Stimulated activated memory B cell treated with anti-CD40 and anti-IgM and Interleukin-4, amounts not matched to agents 10 μg/mL and 1 μg/mL and 100 μg/mL, for 72 hours (primary cell): ENCODE results near the gene EPHB3.

Experiments
- ATAC-seq: fragments of 150-1000 bp; cut with Tn5 transposase; 2 replicates; pipeline ENCODE4 v1.10.0; 2021
- H3K27ac Mint-ChIP-seq: one replicate; pipeline ENCODE4 v1.8.0; 2022; ENCODE audit warnings: mild to moderate bottlenecking, mixed read lengths
- H3K27me3 Mint-ChIP-seq: one replicate; pipeline ENCODE4 v1.8.0; 2022; ENCODE audit warnings: mixed read lengths
- H3K36me3 Mint-ChIP-seq: one replicate; pipeline ENCODE4 v1.8.0; 2022; ENCODE audit warnings: mixed read lengths
- H3K4me1 Mint-ChIP-seq: one replicate; pipeline ENCODE4 v1.8.0; 2022; ENCODE audit warnings: mixed read lengths
- H3K4me3 Mint-ChIP-seq: one replicate; pipeline ENCODE4 v1.8.0; 2022; ENCODE audit warnings: mild to moderate bottlenecking, moderate library complexity, mixed read lengths
- H3K9me3 Mint-ChIP-seq: one replicate; pipeline ENCODE4 v1.8.0; 2022; ENCODE audit warnings: mixed read lengths

EPHB3 gene

GRCh38 chr3:184539801-184540435 lies 21.7 kb upstream of the EPHB3 start:
- H3K4me3 Mint-ChIP-seq = no peak overlapping the region
- ATAC-seq = no peak
- H3K36me3 Mint-ChIP-seq = no peaks in the 10 kb centered on the region
- peaks cover 10% of the 10 kb centered on the region for H3K4me1 Mint-ChIP-seq
- no peaks in the 10 kb centered on the region for H3K9me3 Mint-ChIP-seq
- no peak overlapping the region for H3K27ac Mint-ChIP-seq
- H3K27me3 Mint-ChIP-seq = peaks cover 67% of the 10 kb centered on the region

DNA sequence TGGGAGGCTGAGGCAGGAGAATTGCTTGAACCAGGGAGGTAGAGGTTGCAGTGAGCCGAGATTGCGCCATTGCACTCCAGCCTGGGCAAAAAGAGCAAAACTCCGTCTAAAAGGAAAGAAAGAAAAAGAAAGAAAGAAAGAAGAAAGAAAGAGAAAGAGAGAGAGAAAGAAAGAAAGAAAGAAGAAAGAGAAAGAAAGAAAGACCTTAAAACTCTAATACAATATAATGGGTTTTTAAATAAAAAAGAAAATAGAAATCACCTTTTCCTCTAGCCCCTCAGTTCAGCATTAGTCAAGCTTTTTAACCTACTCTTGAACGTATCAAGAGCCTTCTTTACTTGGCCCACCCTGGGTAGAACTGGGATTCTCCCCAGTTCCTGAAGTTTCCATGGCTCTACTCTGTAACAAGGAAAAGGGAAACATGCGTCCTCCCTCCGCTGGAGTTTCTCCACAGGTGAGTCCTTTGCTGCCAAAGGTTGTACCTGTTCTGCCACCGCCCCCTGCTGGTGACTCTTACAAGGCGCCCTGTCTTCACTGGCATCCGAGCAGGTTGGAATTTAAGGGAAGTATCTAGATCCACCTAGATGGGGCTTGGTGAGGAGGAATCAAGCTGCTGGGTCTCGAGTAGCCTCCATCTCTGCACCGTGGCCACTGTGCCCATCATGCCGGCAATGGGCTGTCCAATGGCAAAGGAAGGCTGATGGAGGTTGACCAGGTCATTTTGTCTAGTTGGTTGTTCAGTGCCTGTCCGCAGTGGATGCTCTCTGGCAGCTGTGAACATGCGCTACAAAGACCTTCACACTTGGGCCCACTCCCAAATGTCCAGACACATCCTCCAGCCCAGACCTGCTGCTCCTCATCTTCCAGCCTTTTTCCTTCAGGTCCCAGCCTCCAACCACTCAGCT lies 20.6 kb upstream of the EPHB3 start:
- peaks cover 13% of the 10 kb centered on the region for H3K4me1 Mint-ChIP-seq
- no peaks in the 10 kb centered on the region for H3K36me3 Mint-ChIP-seq
- no peak overlapping the region for H3K27ac Mint-ChIP-seq
- H3K4me3 Mint-ChIP-seq = no peak overlapping the region
- peaks cover 67% of the 10 kb centered on the region for H3K27me3 Mint-ChIP-seq
- no peaks in the 10 kb centered on the region for H3K9me3 Mint-ChIP-seq
- ATAC-seq = peak; percentile 58

DNA sequence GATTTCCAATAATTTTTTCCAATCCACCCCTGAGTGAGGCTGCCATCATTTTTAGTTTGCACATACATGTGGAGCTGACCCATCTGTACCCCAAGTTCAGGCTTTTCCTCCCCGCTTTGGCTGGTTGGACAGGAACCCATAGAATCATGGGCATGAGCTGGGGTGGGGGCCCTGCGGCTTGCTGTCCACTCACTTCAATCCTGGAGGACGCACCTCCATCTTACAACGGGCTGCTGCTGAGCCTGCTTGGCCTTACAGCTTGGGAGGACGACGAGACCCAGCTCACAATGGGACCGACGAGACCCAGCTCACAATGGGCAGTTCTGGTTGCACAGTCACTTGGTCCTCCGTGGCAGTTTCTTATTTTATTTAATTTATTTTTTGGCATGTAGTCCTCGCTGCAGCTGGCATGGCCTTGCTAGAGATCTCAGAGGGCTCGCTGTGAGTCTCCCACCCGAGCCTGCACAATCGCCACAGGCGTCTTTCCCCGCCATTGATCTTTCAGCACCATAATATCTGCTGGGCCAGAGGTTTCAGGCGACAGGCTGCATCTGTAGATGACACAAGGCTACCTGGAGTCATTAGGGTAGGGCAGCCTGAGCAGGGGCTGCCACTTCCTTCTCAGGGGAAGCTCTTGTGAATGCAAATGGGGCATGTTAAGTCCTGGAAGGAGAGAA lies 19.6 kb upstream of the EPHB3 start:
- no peak for ATAC-seq
- Mint-ChIP-seq H3K4me3 (no peak overlapping the region), H3K27ac (no peak overlapping the region), H3K27me3 (peaks cover 67% of the 10 kb centered on the region), H3K4me1 (peaks cover 19% of the 10 kb centered on the region), H3K36me3 (no peaks in the 10 kb centered on the region), H3K9me3 (no peaks in the 10 kb centered on the region)

DNA sequence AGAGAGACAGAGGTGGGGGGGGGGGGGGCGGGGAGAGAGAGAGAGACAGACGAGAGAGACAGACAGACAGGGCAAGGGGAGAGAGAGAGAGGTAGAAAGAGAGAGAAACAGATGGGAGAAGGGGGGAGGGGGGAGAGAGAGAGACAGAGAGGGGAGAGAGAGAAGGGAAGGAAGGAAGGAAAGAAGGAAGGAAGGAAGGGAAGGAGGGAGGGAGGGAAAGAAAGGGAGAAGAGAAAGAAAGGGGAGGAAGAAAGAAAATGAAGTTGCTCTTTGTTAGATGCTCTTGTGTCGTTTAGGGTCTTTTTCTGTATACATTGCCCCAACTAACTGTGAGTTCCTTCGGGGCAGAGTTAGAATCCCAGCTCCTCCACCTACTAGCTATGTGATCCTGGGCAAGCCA lies 19.0 kb upstream of the EPHB3 start:
- H3K27ac Mint-ChIP-seq = no peak overlapping the region
- no peaks in the 10 kb centered on the region for H3K9me3 Mint-ChIP-seq
- H3K4me3 Mint-ChIP-seq = no peak overlapping the region
- peaks cover 19% of the 10 kb centered on the region for H3K4me1 Mint-ChIP-seq
- ATAC-seq = no peak
- H3K36me3 Mint-ChIP-seq = no peaks in the 10 kb centered on the region
- peaks cover 67% of the 10 kb centered on the region for H3K27me3 Mint-ChIP-seq

- Mint-ChIP-seq H3K4me3 (no peak overlapping the region), H3K27ac (no peak overlapping the region), H3K9me3 (no peaks in the 10 kb centered on the region), H3K27me3 (peaks cover 62% of the 10 kb centered on the region), H3K36me3 (no peaks in the 10 kb centered on the region), H3K4me1 (peaks cover 19% of the 10 kb centered on the region)
- ATAC-seq = no peak
Observed at GRCh38 chr3:184543256-184543655, 18.3 kb upstream of the EPHB3 start.

DNA sequence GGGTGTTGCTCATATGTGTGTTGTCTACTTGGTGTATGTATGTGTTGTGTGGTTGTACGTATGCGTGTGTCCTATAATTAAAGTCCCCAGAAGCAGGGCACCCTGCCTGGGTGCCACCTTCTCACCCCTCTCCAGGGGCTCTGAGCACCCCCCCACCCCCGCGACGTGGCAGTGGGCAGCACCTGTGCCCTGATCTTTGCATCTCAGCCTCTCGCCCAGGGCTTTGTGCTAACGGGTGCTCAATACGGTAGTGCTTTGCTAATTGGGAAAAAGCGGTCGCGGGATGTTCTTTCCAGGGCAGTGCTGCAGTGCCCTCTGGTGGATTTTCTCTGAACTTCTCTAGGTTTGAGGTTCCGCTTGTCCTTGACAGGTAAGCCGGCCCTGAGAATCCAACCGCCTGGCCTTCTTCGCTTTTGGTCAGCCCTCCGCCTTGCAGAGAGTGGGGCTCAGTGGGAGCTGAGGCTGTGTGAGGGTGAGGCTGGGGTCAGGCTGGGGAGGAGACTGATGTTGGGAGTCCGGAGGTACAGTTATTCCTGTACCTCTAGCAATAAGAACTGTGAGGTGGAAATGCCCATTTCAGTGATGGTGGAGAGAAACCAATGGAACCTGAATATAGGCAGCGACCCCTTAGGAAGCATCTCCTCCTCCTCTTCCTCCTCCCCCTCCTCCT lies 17.6 kb upstream of the EPHB3 start:
- ATAC-seq = peak; percentile 69
- H3K27ac Mint-ChIP-seq = no peak overlapping the region
- peaks cover 19% of the 10 kb centered on the region for H3K4me1 Mint-ChIP-seq
- H3K36me3 Mint-ChIP-seq = no peaks in the 10 kb centered on the region
- no peaks in the 10 kb centered on the region for H3K9me3 Mint-ChIP-seq
- no peak overlapping the region for H3K4me3 Mint-ChIP-seq
- peaks cover 62% of the 10 kb centered on the region for H3K27me3 Mint-ChIP-seq

DNA sequence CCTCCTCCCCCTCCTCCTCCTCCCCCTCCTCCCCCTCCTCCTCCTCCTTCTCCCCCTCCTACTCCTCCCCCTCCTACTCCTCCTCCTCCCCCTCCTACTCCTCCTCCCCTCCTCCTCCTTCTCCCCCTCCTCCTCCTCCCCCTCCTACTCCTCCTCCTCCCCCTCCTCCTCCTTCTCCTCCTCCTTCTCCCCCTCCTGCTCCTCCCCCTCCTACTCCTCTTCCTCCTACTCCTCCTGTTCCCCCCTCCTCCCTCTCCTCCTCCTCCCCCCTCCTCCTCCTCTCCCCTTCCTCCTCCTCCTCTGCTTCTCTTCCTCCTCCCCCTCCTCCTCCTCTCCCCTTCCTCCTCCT lies 17.1 kb upstream of the EPHB3 start:
- no peak overlapping the region for H3K27ac Mint-ChIP-seq
- peaks cover 57% of the 10 kb centered on the region for H3K27me3 Mint-ChIP-seq
- H3K9me3 Mint-ChIP-seq = no peaks in the 10 kb centered on the region
- no peak for ATAC-seq
- no peak overlapping the region for H3K4me3 Mint-ChIP-seq
- peaks cover 19% of the 10 kb centered on the region for H3K4me1 Mint-ChIP-seq
- no peaks in the 10 kb centered on the region for H3K36me3 Mint-ChIP-seq

DNA sequence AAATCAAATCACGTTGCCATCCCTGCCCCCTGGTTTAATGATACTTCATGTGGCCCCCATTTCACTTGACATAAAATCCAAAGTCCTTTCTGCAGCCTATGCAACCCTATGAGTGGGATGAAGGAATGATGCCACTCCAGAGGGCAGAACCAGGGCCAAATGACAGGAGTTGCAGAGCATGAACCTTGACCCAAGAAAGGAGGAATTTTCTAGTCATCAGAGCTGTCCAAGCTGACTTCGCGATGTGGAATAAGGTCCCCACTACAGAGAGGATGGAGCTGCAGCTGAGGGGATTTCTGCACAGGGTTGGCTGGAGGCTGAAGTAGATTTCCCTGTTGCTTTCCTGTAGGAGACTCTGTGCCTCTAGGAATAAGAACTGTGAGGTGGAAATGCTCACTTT lies 15.8 kb upstream of the EPHB3 start:
- peaks cover 19% of the 10 kb centered on the region for H3K4me1 Mint-ChIP-seq
- peaks cover 51% of the 10 kb centered on the region for H3K27me3 Mint-ChIP-seq
- no peaks in the 10 kb centered on the region for H3K9me3 Mint-ChIP-seq
- no peaks in the 10 kb centered on the region for H3K36me3 Mint-ChIP-seq
- no peak for ATAC-seq
- H3K27ac Mint-ChIP-seq = no peak overlapping the region
- no peak overlapping the region for H3K4me3 Mint-ChIP-seq

DNA sequence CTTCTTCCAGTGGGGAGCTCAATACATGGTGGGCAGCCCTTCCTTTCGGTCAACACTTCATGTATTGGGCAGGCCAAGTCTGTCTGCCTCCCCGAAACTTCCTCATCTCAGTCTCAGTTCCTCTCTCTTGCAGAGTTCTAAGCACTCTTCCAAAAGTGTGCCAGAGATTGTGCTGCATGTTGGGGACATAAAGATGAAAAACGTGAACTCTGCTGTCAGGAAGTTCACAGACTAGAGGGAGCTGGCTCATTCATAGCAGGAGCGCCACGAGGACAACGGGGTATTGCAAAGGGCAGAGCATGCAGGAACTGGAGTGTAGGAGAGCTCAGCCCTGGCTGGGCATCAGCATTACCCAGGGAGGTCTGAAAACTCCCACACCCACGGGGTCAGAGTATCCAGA lies 15.3 kb upstream of the EPHB3 start:
- ATAC-seq = peak; percentile 70
- H3K4me3 Mint-ChIP-seq = no peak overlapping the region
- peaks cover 19% of the 10 kb centered on the region for H3K4me1 Mint-ChIP-seq

DNA sequence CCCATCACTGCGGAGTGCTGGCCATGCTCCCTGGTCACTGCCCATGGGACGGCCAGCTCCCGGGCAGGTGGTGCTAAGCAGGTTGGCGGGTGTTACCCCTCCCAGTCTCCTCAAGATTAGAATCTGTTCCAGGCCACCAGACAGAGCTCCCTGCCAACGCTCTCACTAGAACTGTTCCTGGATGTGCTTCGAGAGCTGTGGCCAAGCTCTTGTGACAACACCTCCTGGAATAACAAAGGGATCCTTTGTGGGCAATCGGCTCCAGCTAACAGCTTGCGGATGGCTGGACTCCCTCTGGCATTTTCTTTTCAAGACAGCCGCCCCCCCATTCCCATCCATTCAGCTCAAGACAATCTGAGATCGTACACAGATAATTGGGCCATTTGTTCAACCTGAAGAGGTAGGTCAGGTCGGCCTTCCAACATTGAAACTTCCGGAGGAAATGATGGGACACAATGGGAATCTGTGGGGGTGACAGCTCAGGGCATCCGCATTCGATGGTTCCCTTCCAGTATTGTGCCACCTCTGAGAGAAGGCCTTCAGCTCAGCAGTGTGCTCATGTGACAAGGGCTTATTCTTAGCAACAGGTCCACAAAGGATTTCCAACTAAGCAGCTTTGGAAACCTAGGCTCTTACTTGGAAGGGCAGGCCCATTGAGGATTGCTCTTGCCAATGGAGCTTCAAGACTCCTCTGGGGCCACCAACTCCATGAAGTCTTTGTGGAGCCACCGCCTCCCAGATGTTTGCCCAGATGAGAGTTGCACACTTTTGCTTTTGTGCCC lies 11.6 kb upstream of the EPHB3 start:
- peaks cover 51% of the 10 kb centered on the region for H3K27me3 Mint-ChIP-seq
- ATAC-seq = no peak
- H3K36me3 Mint-ChIP-seq = no peaks in the 10 kb centered on the region
- no peaks in the 10 kb centered on the region for H3K9me3 Mint-ChIP-seq
- no peak overlapping the region for H3K27ac Mint-ChIP-seq
- peaks cover 9% of the 10 kb centered on the region for H3K4me1 Mint-ChIP-seq
- H3K4me3 Mint-ChIP-seq = no peak overlapping the region

More for the DNA sequence above, 15.3 kb upstream of the EPHB3 start:
- Mint-ChIP-seq H3K27me3 (peaks cover 51% of the 10 kb centered on the region), H3K9me3 (no peaks in the 10 kb centered on the region), H3K36me3 (no peaks in the 10 kb centered on the region), H3K27ac (no peak overlapping the region)

DNA sequence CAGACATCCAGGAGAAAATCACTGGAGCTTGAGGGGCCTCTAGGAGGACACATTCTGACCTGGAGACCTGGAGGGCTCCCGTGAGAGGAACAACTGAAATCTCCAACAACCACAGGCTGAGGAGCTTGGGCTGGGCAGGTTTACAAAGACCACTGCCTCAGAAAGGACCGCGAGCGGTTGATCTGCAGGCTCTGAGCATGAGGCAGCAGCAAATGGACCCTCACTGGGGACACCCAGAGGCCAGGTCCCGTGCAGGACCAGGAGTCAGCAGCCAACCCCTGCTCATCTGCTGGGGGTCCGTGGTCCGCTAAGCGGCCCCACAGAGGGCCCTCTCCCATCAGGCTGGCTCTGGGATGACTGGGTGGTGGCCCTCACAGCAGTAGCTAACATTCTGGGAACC lies 10.5 kb upstream of the EPHB3 start:
- no peaks in the 10 kb centered on the region for H3K9me3 Mint-ChIP-seq
- no peak overlapping the region for H3K27ac Mint-ChIP-seq
- H3K4me1 Mint-ChIP-seq = peaks cover 5% of the 10 kb centered on the region
- peaks cover 62% of the 10 kb centered on the region for H3K27me3 Mint-ChIP-seq
- no peak for ATAC-seq
- H3K4me3 Mint-ChIP-seq = no peak overlapping the region
- H3K36me3 Mint-ChIP-seq = no peaks in the 10 kb centered on the region

DNA sequence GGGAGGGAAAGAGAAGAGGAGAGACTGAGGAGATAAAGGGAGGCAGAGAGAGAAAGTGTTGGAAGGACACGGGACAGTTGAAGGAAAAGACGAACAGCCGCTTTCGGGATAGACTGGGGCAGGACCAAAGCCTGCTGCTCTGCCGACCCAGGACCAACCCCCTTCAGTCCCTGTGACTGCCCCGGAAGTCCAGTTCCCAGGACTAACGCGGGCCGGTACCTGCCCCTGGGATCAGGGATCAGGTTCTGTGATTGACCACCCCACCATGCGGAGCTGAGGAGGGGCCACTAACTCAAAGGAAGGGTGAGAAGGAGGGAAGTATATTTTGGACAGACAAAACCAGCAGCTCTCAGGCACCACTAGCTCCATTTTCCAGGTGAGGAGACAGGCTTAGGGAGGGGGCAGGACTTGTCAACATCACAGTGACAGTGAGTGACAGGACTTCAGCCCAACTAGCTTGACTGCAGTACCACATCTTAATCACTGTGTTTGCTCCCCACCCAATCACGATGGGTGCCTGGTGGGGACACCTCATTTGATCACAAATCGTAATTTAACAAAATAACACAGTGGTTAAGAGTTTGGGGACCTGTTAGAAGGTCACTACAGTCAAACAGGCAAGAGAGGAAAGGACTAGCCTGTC lies 9.8 kb upstream of the EPHB3 start:
- Mint-ChIP-seq H3K27me3 (peaks cover 68% of the 10 kb centered on the region), H3K36me3 (no peaks in the 10 kb centered on the region), H3K4me1 (no peaks in the 10 kb centered on the region), H3K27ac (no peak overlapping the region), H3K9me3 (no peaks in the 10 kb centered on the region), H3K4me3 (no peak overlapping the region)
- ATAC-seq = no peak

DNA sequence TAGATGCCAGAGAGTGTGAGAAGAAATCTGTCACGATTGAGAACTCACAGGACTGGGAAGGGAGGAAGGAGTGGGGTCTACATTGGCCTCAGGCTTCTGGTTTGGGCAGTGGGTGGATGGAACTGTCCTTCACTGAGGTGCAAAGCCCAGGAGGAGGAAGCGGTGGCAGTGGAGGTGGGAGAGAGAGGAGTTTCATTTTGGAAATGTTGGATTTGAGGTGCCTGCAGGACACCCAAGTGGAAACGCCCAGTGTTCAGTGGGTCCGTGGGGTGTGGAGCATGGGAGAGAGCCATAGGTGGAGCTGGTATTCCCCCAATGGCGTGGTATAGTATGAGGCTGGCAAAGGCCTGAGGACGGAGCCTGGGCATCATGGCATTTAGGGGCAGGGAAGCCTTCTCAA lies 9.3 kb upstream of the EPHB3 start:
- no peak for ATAC-seq
- no peaks in the 10 kb centered on the region for H3K36me3 Mint-ChIP-seq
- H3K27ac Mint-ChIP-seq = no peak overlapping the region
- no peaks in the 10 kb centered on the region for H3K4me1 Mint-ChIP-seq
- H3K27me3 Mint-ChIP-seq = peaks cover 74% of the 10 kb centered on the region
- H3K9me3 Mint-ChIP-seq = no peaks in the 10 kb centered on the region
- no peak overlapping the region for H3K4me3 Mint-ChIP-seq

DNA sequence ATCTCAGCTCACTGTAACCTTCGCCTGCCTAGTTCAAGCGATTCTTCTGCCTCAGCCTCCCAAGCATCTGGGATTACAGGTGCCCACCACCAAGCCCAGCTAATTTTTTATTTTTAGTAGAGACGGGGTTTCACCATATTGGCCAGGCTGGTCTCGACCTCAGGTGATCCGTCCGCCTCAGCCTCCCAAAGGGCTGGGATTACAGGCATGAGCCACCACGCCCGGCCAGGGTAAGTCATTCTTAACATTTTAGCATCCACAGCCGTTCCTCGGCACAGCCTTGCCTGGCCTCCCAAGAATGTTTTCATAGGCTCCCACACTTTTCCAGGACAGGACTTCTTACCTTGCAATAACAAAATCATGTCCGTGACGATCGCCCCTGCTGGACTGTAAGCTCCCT lies 8.7 kb upstream of the EPHB3 start:
- Mint-ChIP-seq H3K9me3 (no peaks in the 10 kb centered on the region), H3K4me3 (no peak overlapping the region), H3K36me3 (no peaks in the 10 kb centered on the region), H3K27me3 (peaks cover 80% of the 10 kb centered on the region), H3K27ac (no peak overlapping the region), H3K4me1 (no peaks in the 10 kb centered on the region)
- ATAC-seq = no peak
